ENCODE results near the gene ZNF236.
"Not testable (repeated sequence)": the region's sequence is repeated elsewhere in the genome, so short reads cannot be mapped to it uniquely, and the experiment has no call there.

ZNF236 gene

GRCh38 chr18:76803814-76804213 is 18.5 kb upstream of the ZNF236 start:
- Histone ChIP-seq H3K9me3 (replicated peaks; ENCODE audit: low read length) (no peaks in the 10 kb centered on the region), H3K36me3 (ENCODE audit: insufficient read depth, low read length) (no peaks in the 10 kb centered on the region), H3K9ac (ENCODE audit: low read depth, low read length) (no peak overlapping the region), H3K4me2 (ENCODE audit: low read length) (peak overlapping the region; percentile 52), H3K4me1 (ENCODE audit: control insufficient read depth, insufficient read depth, low read length) (no peaks in the 10 kb centered on the region), H3K4me3 (ENCODE audit: low read length) (no peak overlapping the region), H3K27me3 (ENCODE audit: control insufficient read depth, insufficient read depth, low read length) (no peaks in the 10 kb centered on the region)

DNA sequence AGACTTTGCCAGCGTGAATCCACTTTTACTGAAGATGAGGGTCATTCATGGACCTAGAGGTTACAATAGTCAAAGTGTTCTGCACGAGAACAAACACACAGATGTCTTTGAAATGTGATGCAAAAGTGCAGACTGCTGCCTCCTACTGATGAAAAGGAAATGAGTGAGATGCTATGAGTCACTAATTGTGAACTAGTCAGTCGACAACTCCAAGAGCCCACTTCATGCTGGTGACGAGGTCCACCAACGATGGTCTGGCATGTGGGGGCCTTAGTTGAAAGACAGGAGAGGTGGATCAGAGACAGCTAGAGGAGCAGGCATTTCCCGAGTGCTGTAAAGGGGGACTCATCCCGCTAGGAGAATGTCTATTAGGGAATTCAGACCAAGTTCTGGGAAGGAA is 17.1 kb upstream of the ZNF236 start:
- Histone ChIP-seq H3K4me2 (ENCODE audit: low read length) (no peak overlapping the region), H3K4me3 (ENCODE audit: low read length) (no peak overlapping the region), H3K9ac (ENCODE audit: low read depth, low read length) (no peak overlapping the region), H3K4me1 (ENCODE audit: control insufficient read depth, insufficient read depth, low read length) (no peaks in the 10 kb centered on the region), H3K36me3 (ENCODE audit: insufficient read depth, low read length) (no peaks in the 10 kb centered on the region), H3K9me3 (replicated peaks; ENCODE audit: low read length) (no peaks in the 10 kb centered on the region), H3K27me3 (ENCODE audit: control insufficient read depth, insufficient read depth, low read length) (no peaks in the 10 kb centered on the region)

DNA sequence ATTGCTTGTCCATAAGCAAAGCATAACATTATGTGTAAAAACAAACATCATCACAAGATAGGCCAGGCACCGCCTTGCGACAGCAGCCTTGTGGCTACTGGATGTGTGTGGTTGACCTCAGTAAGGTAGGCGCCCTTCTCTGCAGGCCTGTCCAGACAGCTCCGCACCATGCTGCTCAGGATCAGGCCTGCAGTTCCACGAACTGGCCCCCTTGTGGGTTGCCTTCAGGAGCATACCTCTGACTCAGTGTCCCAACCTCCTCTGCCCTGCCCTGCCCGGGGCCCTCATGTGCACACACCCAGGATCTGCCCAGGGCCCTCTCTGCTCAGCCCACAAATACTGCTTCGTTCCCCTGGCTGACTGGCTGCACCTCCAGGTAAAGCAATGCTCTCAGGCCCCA is 16.1 kb upstream of the ZNF236 start:
- Histone ChIP-seq H3K4me3 (ENCODE audit: low read length) (no peak overlapping the region), H3K36me3 (ENCODE audit: insufficient read depth, low read length) (no peaks in the 10 kb centered on the region), H3K4me2 (ENCODE audit: low read length) (no peak overlapping the region), H3K9ac (ENCODE audit: low read depth, low read length) (no peak overlapping the region), H3K9me3 (replicated peaks; ENCODE audit: low read length) (no peaks in the 10 kb centered on the region), H3K4me1 (ENCODE audit: control insufficient read depth, insufficient read depth, low read length) (no peaks in the 10 kb centered on the region), H3K27me3 (ENCODE audit: control insufficient read depth, insufficient read depth, low read length) (no peaks in the 10 kb centered on the region)

DNA sequence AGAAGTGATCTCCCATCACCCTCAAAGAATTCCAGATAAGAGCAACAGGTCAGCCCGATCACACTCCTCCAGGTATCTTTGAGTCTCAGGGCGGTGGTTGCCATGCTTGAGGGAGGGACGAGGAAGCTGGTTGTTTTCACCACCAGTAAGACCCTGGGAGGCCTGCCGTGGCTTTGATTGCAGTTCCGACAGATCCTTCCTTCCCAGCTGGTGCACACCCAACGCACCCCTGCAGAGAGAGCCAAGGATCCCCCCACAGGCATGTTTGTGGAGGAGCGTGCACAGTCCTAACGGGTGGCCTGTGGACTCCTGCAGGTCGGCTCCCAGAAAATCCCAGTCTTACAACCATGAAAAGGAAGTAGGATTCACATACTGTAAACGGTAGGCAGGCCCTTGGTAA is 13.8 kb upstream of the ZNF236 start:
- Histone ChIP-seq H3K27me3 (ENCODE audit: control insufficient read depth, insufficient read depth, low read length) (no peaks in the 10 kb centered on the region), H3K9ac (ENCODE audit: low read depth, low read length) (no peak overlapping the region), H3K9me3 (replicated peaks; ENCODE audit: low read length) (no peaks in the 10 kb centered on the region), H3K4me2 (ENCODE audit: low read length) (no peak overlapping the region), H3K4me3 (ENCODE audit: low read length) (no peak overlapping the region), H3K4me1 (ENCODE audit: control insufficient read depth, insufficient read depth, low read length) (no peaks in the 10 kb centered on the region), H3K36me3 (ENCODE audit: insufficient read depth, low read length) (no peaks in the 10 kb centered on the region)

GRCh38 chr18:76811530-76811929 is 10.8 kb upstream of the ZNF236 start:
- not testable (repeated sequence) for H3K9ac ChIP-seq (ENCODE audit: low read depth, low read length); H3K4me2 ChIP-seq (ENCODE audit: low read length); H3K9me3 ChIP-seq (replicated peaks; ENCODE audit: low read length); H3K4me3 ChIP-seq (ENCODE audit: low read length); H3K27me3 ChIP-seq (ENCODE audit: control insufficient read depth, insufficient read depth, low read length); H3K36me3 ChIP-seq (ENCODE audit: insufficient read depth, low read length); H3K4me1 ChIP-seq (ENCODE audit: control insufficient read depth, insufficient read depth, low read length)

GRCh38 chr18:76814256-76814655 is 8.1 kb upstream of the ZNF236 start:
- Histone ChIP-seq H3K9me3 (replicated peaks; ENCODE audit: low read length) (no peaks in the 10 kb centered on the region), H3K27me3 (ENCODE audit: control insufficient read depth, insufficient read depth, low read length) (no peaks in the 10 kb centered on the region), H3K4me3 (ENCODE audit: low read length) (no peak overlapping the region), H3K4me2 (ENCODE audit: low read length) (no peak overlapping the region), H3K36me3 (ENCODE audit: insufficient read depth, low read length) (peaks cover 9% of the 10 kb centered on the region), H3K9ac (ENCODE audit: low read depth, low read length) (no peak overlapping the region), H3K4me1 (ENCODE audit: control insufficient read depth, insufficient read depth, low read length) (no peaks in the 10 kb centered on the region)

GRCh38 chr18:76816127-76816526 is 6.2 kb upstream of the ZNF236 start:
- Histone ChIP-seq H3K4me3 (ENCODE audit: low read length) (no peak overlapping the region), H3K27me3 (ENCODE audit: control insufficient read depth, insufficient read depth, low read length) (no peaks in the 10 kb centered on the region), H3K4me2 (ENCODE audit: low read length) (no peak overlapping the region), H3K9me3 (replicated peaks; ENCODE audit: low read length) (no peaks in the 10 kb centered on the region), H3K4me1 (ENCODE audit: control insufficient read depth, insufficient read depth, low read length) (peaks cover 11% of the 10 kb centered on the region), H3K9ac (ENCODE audit: low read depth, low read length) (no peak overlapping the region), H3K36me3 (ENCODE audit: insufficient read depth, low read length) (peaks cover 14% of the 10 kb centered on the region)

DNA sequence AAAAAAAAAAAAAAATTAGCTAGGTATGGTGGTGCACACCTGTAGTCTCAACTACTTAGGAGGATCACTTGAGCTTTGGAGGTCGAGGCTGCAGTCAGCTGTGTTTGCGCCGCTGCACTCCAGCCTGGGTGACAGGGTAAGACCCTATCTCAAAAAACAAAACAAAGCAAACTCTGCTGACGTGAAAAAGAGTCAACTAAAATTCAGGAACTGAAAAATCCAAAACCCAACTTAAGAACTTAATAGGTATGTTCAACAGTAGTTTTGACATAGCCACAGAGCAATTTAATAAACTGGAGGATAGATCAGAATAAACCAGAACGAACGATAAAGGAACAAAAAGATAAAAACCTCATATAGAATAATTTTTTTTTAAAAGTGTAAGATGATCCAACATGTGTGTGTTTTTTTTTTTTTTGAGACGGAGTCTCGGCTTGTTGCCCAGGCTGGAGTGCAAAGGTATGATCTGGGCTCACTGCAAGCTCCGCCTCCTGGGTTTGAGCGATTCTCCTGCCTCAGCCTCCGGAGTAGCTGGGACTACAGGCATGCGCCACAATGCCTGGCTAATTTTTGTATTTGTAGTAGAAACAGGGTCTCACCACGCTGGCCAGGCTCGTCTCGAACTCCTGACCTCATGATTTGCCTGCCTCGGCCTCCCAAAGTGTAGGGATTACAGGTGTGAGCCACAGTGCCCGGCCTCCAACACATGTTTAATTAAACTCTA is 4.3 kb upstream of the ZNF236 start:
- peaks cover 11% of the 10 kb centered on the region for H3K4me1 ChIP-seq (ENCODE audit: control insufficient read depth, insufficient read depth, low read length)
- no peak overlapping the region for H3K4me3 ChIP-seq (ENCODE audit: low read length)
- H3K27me3 ChIP-seq (ENCODE audit: control insufficient read depth, insufficient read depth, low read length), result no peaks in the 10 kb centered on the region
- H3K9ac ChIP-seq (ENCODE audit: low read depth, low read length), result no peak overlapping the region
- H3K4me2 ChIP-seq (ENCODE audit: low read length), result no peak overlapping the region
- no peaks in the 10 kb centered on the region for H3K9me3 ChIP-seq (replicated peaks; ENCODE audit: low read length)
- H3K36me3 ChIP-seq (ENCODE audit: insufficient read depth, low read length), result peaks cover 14% of the 10 kb centered on the region

- H3K4me1 ChIP-seq (ENCODE audit: control insufficient read depth, insufficient read depth, low read length), result peaks cover 13% of the 10 kb centered on the region
- peaks cover 11% of the 10 kb centered on the region for H3K36me3 ChIP-seq (ENCODE audit: insufficient read depth, low read length)
- peak overlapping the region; percentile 37 for H3K4me2 ChIP-seq (ENCODE audit: low read length)
- H3K9me3 ChIP-seq (replicated peaks; ENCODE audit: low read length), result no peaks in the 10 kb centered on the region
- H3K4me3 ChIP-seq (ENCODE audit: low read length), result no peak overlapping the region
- no peak overlapping the region for H3K9ac ChIP-seq (ENCODE audit: low read depth, low read length)
- no peaks in the 10 kb centered on the region for H3K27me3 ChIP-seq (ENCODE audit: control insufficient read depth, insufficient read depth, low read length)
Observed at GRCh38 chr18:76819411-76820136, 2.8 kb upstream of the ZNF236 start.

DNA sequence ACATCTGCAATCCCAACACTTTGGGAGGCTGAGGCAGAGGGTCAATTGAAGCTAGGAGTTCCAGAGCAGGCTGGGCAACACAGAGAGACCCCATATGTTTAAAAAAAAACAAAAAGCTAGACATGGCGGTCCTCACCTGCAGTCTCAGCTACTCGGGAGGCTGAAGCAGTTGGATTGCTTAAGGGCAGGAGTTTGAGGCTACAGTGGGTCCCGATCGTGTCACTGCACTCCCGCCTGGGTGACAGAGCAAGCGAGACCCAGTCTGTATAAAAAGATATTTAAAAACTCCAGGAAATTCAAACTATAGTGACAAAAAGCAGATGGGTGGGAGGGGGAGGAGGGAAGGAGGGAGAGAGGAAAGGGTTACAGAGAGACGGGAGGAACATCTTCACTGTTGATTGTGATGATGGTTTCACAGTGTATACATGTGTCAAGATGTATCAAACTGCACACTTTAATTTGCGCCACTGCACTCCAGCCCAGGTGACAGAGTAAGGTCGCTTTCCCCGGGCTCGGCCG is 942 bp upstream of the ZNF236 start:
- H3K4me2 ChIP-seq (ENCODE audit: low read length), result peak overlapping the region; percentile 95
- peaks cover 6% of the 10 kb centered on the region for H3K36me3 ChIP-seq (ENCODE audit: insufficient read depth, low read length)
- no peaks in the 10 kb centered on the region for H3K9me3 ChIP-seq (replicated peaks; ENCODE audit: low read length)
- H3K9ac ChIP-seq (ENCODE audit: low read depth, low read length), result peak overlapping the region; percentile 100
- peaks cover 13% of the 10 kb centered on the region for H3K4me1 ChIP-seq (ENCODE audit: control insufficient read depth, insufficient read depth, low read length)
- peak overlapping the region; percentile 100 for H3K4me3 ChIP-seq (ENCODE audit: low read length)
- H3K27me3 ChIP-seq (ENCODE audit: control insufficient read depth, insufficient read depth, low read length), result no peaks in the 10 kb centered on the region

- Histone ChIP-seq H3K4me1 (ENCODE audit: control insufficient read depth, insufficient read depth, low read length) (peaks cover 13% of the 10 kb centered on the region), H3K36me3 (ENCODE audit: insufficient read depth, low read length) (peaks cover 5% of the 10 kb centered on the region), H3K9ac (ENCODE audit: low read depth, low read length) (peak overlapping the region; percentile 100), H3K4me3 (ENCODE audit: low read length) (peak overlapping the region; percentile 100), H3K27me3 (ENCODE audit: control insufficient read depth, insufficient read depth, low read length) (no peaks in the 10 kb centered on the region), H3K4me2 (ENCODE audit: low read length) (peak overlapping the region; percentile 95), H3K9me3 (replicated peaks; ENCODE audit: low read length) (no peaks in the 10 kb centered on the region)
Observed at GRCh38 chr18:76821875-76822505, 367 bp upstream of the ZNF236 start.
